Measurements from ENCODE around the gene DIDO1. TPM values are rescaled to one million over a fixed set of nuclear protein-coding genes. Genes with fewer than 3 reads are reported as not detected.

Gene DIDO1
- total and polyA plus RNA-seq, 9 of the 15 experiments (the other 6 are each of a cell fraction or from before 2014, with no cell fraction given): 4.4 to 46.8 (median 31.2) TPM

DNA sequence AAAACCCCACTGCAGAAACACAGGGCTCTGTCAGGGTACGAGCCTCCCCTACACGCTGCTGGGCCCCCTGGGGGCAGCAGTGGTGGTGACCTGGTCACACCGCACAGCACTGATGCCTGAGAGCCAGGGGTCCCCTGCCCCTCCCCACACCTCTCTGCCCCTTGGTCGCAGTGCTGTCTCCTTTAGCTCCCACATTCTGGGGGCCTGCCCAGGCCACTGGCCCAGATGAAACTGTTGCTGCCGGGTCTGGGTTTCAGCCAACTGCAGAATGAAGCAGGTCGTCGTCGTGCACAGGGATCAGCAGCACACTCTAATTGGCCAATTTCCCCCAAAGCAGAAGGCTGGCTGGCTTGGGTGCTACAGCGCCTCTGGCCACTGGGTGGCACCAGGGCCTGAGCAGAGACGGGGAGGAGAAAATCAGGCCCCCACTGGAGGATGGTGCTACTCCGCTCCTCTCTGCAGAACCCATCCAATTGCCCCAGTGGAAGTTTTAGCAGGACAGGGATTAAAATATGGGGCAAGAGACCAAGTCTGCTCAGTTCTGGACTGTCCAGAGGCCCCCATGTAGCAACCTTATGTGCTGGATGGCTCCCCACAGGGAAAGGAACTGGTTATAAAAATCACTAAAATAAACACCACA lies 26.1 kb downstream of the DIDO1 start (continued):
- TF ChIP-seq NONO (IDR thresholded peaks at IDR 0.05; ENCODE audit: low read depth in 2 of 2, low read length in 1 of 2): no peak
- TF ChIP-seq DPF2 (IDR thresholded peaks at IDR 0.05): no peak
- TF ChIP-seq TEAD2 (tag; IDR thresholded peaks at IDR 0.05): no peak
- no peak for TF ChIP-seq BDP1 (IDR thresholded peaks at IDR 0.05; ENCODE audit: insufficient read depth, insufficient read length)
- TF ChIP-seq SP2 (IDR thresholded peaks at IDR 0.05; ENCODE audit: extremely low read depth, low read depth, low read length, poor library complexity, severe bottlenecking): no peak
- no peak for TF ChIP-seq RBBP5 (IDR thresholded peaks at IDR 0.05; ENCODE audit: borderline replicate concordance, insufficient read depth, low read length, poor library complexity, severe bottlenecking)
- TF ChIP-seq ZNF134 (CRISPR knock-in tag; conservative IDR thresholded peaks at IDR 0.05): no peak
- no peak for TF ChIP-seq NCOA4 (IDR thresholded peaks at IDR 0.05; ENCODE audit: partially characterized antibody)
- TF ChIP-seq IRF9 (tag; IDR thresholded peaks at IDR 0.05): no peak
- TF ChIP-seq MBD1 (CRISPR knock-in tag; IDR thresholded peaks at IDR 0.05): no peak
- TF ChIP-seq ZC3H8 (IDR thresholded peaks at IDR 0.05): no peak
- TF ChIP-seq ZNF644 (tag; IDR thresholded peaks at IDR 0.05; ENCODE audit: low read depth): no peak
- TF ChIP-seq, protein P1, sequence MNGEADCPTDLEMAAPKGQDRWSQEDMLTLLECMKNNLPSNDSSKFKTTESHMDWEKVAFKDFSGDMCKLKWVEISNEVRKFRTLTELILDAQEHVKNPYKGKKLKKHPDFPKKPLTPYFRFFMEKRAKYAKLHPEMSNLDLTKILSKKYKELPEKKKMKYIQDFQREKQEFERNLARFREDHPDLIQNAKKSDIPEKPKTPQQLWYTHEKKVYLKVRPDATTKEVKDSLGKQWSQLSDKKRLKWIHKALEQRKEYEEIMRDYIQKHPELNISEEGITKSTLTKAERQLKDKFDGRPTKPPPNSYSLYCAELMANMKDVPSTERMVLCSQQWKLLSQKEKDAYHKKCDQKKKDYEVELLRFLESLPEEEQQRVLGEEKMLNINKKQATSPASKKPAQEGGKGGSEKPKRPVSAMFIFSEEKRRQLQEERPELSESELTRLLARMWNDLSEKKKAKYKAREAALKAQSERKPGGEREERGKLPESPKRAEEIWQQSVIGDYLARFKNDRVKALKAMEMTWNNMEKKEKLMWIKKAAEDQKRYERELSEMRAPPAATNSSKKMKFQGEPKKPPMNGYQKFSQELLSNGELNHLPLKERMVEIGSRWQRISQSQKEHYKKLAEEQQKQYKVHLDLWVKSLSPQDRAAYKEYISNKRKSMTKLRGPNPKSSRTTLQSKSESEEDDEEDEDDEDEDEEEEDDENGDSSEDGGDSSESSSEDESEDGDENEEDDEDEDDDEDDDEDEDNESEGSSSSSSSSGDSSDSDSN (IDR thresholded peaks at IDR 0.05; ENCODE audit: borderline replicate concordance in 1 of 2, low read depth in 2 of 2, low read length in 2 of 2): no peak
- no peak for TF ChIP-seq FOSL1 (tag; conservative IDR thresholded peaks at IDR 0.05)
- TF ChIP-seq RHOXF2B (CRISPR knock-in tag; conservative IDR thresholded peaks at IDR 0.05): no peak
- TF ChIP-seq PHF21A (IDR thresholded peaks at IDR 0.05; ENCODE audit: borderline replicate concordance, low read depth): no peak
- TF ChIP-seq HNRNPLL (IDR thresholded peaks at IDR 0.05; ENCODE audit: low read depth, low read length, poor library complexity, severe bottlenecking): no peak
- TF ChIP-seq BRF1 (IDR thresholded peaks at IDR 0.05; ENCODE audit: borderline replicate concordance, extremely low read depth, insufficient read length): no peak
- TF ChIP-seq MYNN (IDR thresholded peaks at IDR 0.05): peak; percentile 39; the same call in 1 of the 2 replicates
- TF ChIP-seq MYNN (CRISPR knock-in tag; IDR thresholded peaks at IDR 0.05): no peak
- TF ChIP-seq SMARCC2 (IDR thresholded peaks at IDR 0.05; ENCODE audit: low read depth): no peak
- no peak for TF ChIP-seq MAX (CRISPR knock-in tag; IDR thresholded peaks at IDR 0.05)
- TF ChIP-seq ZNF408 (CRISPR knock-in tag; IDR thresholded peaks at IDR 0.05; ENCODE audit: low read depth): no peak

Measured in K562 (cell line).